Measurements from ENCODE around the gene CABP1. TPM values are rescaled to one million over a fixed set of nuclear protein-coding genes. Genes with fewer than 3 reads are reported as not detected.

CABP1 gene
- total and polyA plus RNA-seq, 4 donors, result 0.05 to 0.12 (median 0.08) TPM; not detected in 1

GRCh38 chr12:120651821-120652220 lies 11.4 kb downstream of the CABP1 start:
- TF ChIP-seq JUND (IDR thresholded peaks at IDR 0.05) (no peak), HNF4A (conservative IDR thresholded peaks at IDR 0.05) (no peak), CTCF (IDR thresholded peaks at IDR 0.05; ENCODE audit: low read depth, low read length, missing input control) (no peak), SP1 (IDR thresholded peaks at IDR 0.05) (no peak), RAD21 (IDR thresholded peaks at IDR 0.05) (no peak), YY1 (IDR thresholded peaks at IDR 0.05) (no peak)
- TF ChIP-seq, protein P1, sequence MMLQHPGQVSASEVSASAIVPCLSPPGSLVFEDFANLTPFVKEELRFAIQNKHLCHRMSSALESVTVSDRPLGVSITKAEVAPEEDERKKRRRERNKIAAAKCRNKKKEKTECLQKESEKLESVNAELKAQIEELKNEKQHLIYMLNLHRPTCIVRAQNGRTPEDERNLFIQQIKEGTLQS (IDR thresholded peaks at IDR 0.05), result no peak
- Histone ChIP-seq H3K9me3 (ENCODE audit: control insufficient read depth in 4 of 4, low read length in 3 of 4) (no peaks in the 10 kb centered on the region), H3K9ac (ENCODE audit: low read depth in 1 of 2, low read length in 2 of 2) (no peak overlapping the region), H3K27me3 (ENCODE audit: control insufficient read depth in 4 of 4, insufficient read depth in 4 of 4, low read length in 3 of 4) (no peaks in the 10 kb centered on the region), H3K4me3 (ENCODE audit: low read depth in 1 of 3, low read length in 3 of 3) (no peak overlapping the region), H3K4me1 (ENCODE audit: control insufficient read depth in 4 of 4, insufficient read depth in 4 of 4, low read length in 3 of 4) (peaks cover 0 to 3% (median 1%) of the 10 kb centered on the region in 4 donors), H3K36me3 (ENCODE audit: control insufficient read depth in 4 of 4, insufficient read depth in 3 of 4, low read depth in 1 of 4, low read length in 3 of 4) (no peaks in the 10 kb centered on the region), H3K27ac (ENCODE audit: low read depth in 1 of 2, low read length in 2 of 2) (no peak overlapping the region)
- WGBS, result 57% methylated on average over 5 of the region's 5 CpGs
- DNase-seq (ENCODE audit: low spot score), result no peak

- 65% methylated on average over 10 of the region's 10 CpGs for WGBS
- H3K27ac ChIP-seq (ENCODE audit: low read depth in 1 of 2, low read length in 2 of 2), result no peak overlapping the region
- DNase-seq (ENCODE audit: low spot score), result no peak
These were observed 12.4 kb downstream of the CABP1 start for GRCh38 chr12:120652656-120653435.

More at GRCh38 chr12:120652656-120653435, 12.4 kb downstream of the CABP1 start:
- Histone ChIP-seq H3K9ac (ENCODE audit: low read depth in 1 of 2, low read length in 2 of 2) (no peak overlapping the region), H3K4me3 (ENCODE audit: low read depth in 1 of 3, low read length in 3 of 3) (no peak overlapping the region), H3K27me3 (ENCODE audit: control insufficient read depth in 4 of 4, insufficient read depth in 4 of 4, low read length in 3 of 4) (no peaks in the 10 kb centered on the region), H3K36me3 (ENCODE audit: control insufficient read depth in 4 of 4, insufficient read depth in 3 of 4, low read depth in 1 of 4, low read length in 3 of 4) (no peaks in the 10 kb centered on the region), H3K9me3 (ENCODE audit: control insufficient read depth in 4 of 4, low read length in 3 of 4) (no peaks in the 10 kb centered on the region), H3K4me1 (ENCODE audit: control insufficient read depth in 4 of 4, insufficient read depth in 4 of 4, low read length in 3 of 4) (peaks cover 0 to 3% (median 1%) of the 10 kb centered on the region in 4 donors)
- no peak for TF ChIP-seq RXRA (IDR thresholded peaks at IDR 0.05)
- TF ChIP-seq MAX (IDR thresholded peaks at IDR 0.05), result no peak
- TF ChIP-seq NR2F2 (IDR thresholded peaks at IDR 0.05), result no peak
- TF ChIP-seq TAF1 (conservative IDR thresholded peaks at IDR 0.05), result no peak
- TF ChIP-seq HNF4G (IDR thresholded peaks at IDR 0.05), result no peak
- TF ChIP-seq ZBTB33 (IDR thresholded peaks at IDR 0.05), result no peak
- no peak for TF ChIP-seq REST (IDR thresholded peaks at IDR 0.05)
- no peak for TF ChIP-seq CTCF (IDR thresholded peaks at IDR 0.05; ENCODE audit: low read depth, low read length, missing input control)
